SKM-1 (cell line): ENCODE measurements around the gene SLC5A10.

Source experiments
- DNase-seq: peaks from one replicate; lab custom pipeline; 2025; ENCODE audit not compliant: unreplicated experiment; lab: John Stamatoyannopoulos, UW

SLC5A10 gene

GRCh38 chr17:18981642-18982424 is 29.9 kb downstream of the SLC5A10 start:
- DNase-seq, result no peak

GRCh38 chr17:18984273-18985114 is 32.5 kb downstream of the SLC5A10 start:
- DNase-seq, result no peak

GRCh38 chr17:18985475-18985874 is 33.5 kb downstream of the SLC5A10 start:
- DNase-seq, result no peak

GRCh38 chr17:18986541-18987229 is 34.7 kb downstream of the SLC5A10 start:
- no peak for DNase-seq

- DNase-seq, result no peak
Observed at GRCh38 chr17:18987230-18987610, 35.3 kb downstream of the SLC5A10 start.

GRCh38 chr17:18987862-18988545 is 36.0 kb downstream of the SLC5A10 start:
- DNase-seq, result no peak

GRCh38 chr17:18988546-18989173 is 36.7 kb downstream of the SLC5A10 start:
- DNase-seq, result no peak

- DNase-seq, result no peak
Observed at GRCh38 chr17:18990331-18990730, 38.4 kb downstream of the SLC5A10 start.

- no peak for DNase-seq
Observed at GRCh38 chr17:18991531-18992315, 39.8 kb downstream of the SLC5A10 start.

GRCh38 chr17:18992454-18993130 is 40.6 kb downstream of the SLC5A10 start:
- no peak for DNase-seq

GRCh38 chr17:18993905-18994526 is 42.1 kb downstream of the SLC5A10 start:
- DNase-seq, result no peak

GRCh38 chr17:18994631-18995030 is 42.7 kb downstream of the SLC5A10 start:
- no peak for DNase-seq

- DNase-seq, result no peak
Observed at GRCh38 chr17:18995220-18995619, 43.3 kb downstream of the SLC5A10 start.

- no peak for DNase-seq
Observed at GRCh38 chr17:18996458-18996857, 44.5 kb downstream of the SLC5A10 start.

GRCh38 chr17:18997650-18998196 is 45.8 kb downstream of the SLC5A10 start:
- no peak for DNase-seq

- no peak for DNase-seq
Observed at GRCh38 chr17:18999394-18999793, 47.4 kb downstream of the SLC5A10 start.

- DNase-seq, result no peak
Observed at GRCh38 chr17:18999911-19000310, 47.9 kb downstream of the SLC5A10 start.

GRCh38 chr17:19000531-19001325 is 48.8 kb downstream of the SLC5A10 start:
- DNase-seq, result no peak
